Measurements from ENCODE around the gene LTN1.

Gene LTN1

DNA sequence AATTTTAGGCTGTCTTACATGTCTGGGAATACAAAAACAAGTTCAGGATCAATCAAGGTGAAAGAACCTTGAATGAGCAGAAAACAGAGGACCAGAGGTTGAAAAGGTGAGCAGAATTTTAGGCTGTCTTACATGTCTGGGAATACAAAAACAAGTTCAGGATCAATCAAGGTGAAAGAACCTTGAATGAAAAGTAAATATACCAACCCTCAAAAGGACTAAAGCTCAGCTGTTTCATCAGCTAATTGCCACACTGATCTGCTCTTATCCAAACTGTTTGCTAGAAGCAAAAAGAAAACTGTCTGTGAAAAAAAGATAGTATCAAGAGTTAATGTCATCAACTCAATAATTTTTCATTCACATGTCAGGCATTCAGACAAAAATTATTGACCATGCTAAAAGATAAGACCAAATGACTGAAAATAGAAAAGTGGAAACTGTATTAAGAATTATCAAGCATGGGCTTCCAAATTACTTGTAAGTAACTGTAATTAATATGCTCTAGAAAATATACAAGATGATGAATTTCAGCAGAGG lies 69.2 kb downstream of the LTN1 start:
- no peak for DNase-seq

DNA sequence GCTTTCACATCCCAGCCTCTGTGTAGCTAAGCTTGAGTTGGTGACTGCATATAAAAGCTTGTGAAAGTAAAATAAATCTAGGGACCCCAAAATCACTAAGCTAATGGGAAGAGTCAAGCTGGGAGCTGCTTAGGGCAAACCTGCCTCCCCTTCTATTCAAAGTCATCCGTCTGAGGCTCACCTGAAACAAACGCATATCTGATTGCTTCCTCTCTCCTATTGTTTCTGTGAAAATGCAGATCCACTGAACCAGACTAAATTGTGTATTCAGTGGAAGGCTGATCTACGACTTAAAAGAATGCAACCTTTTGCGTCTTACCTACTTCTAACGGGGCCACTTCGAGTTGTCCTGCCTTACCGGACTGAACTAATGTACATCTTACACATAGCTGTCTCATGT lies 70.3 kb downstream of the LTN1 start:
- no peak for DNase-seq

DNA sequence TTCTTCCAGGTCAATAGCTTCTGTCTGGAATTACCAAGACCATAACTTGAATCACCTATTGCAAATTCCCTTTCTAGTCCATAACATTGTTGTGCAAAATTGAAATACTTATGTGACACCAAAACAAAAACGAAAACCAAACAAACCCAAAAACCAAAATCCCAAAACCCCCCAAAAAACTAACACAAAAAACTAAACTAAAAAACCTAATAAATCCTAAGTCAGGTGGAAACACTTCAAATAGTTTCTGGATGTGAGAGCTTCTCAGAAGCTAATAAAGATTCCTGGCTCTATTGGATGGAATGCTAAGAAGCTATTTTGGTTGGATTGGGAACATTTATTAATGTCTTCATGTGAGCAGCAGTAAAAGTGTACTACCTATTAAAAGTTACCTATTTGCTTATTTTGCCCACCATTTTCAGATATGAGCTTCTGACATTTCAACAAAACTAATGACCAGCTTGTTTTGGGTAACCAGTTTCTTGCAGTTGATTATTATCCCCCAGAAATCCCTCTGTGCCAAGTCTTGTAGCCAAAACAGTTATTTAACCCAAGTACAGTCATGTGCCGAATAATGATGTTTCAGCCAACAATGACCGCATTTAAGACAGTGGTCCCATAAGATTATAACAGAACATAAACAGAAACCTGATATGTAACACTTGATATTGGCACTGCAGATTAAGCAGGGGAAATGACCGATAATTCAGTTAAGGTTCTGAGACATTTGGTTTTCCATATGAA lies 76.4 kb downstream of the LTN1 start:
- DNase-seq: no peak

DNA sequence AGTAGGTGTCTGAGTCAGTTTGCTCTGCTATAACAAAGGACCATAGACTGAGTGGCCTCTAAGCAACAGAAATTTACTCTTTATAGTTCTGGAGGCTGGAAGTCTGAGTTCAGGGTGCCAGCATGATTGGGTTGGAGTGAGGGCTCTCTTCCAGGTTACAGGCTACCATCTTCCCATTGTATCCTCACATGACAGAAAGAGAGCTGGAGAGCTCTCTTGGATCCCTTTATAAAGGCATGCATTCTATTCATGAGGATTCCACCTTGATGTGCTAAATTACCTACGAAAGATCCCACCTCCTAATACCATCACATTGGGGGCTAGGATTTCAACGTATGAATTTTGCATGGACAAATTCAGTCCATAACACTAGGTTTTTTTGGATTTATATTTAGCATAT lies 79.6 kb downstream of the LTN1 start:
- DNase-seq: no peak

DNA sequence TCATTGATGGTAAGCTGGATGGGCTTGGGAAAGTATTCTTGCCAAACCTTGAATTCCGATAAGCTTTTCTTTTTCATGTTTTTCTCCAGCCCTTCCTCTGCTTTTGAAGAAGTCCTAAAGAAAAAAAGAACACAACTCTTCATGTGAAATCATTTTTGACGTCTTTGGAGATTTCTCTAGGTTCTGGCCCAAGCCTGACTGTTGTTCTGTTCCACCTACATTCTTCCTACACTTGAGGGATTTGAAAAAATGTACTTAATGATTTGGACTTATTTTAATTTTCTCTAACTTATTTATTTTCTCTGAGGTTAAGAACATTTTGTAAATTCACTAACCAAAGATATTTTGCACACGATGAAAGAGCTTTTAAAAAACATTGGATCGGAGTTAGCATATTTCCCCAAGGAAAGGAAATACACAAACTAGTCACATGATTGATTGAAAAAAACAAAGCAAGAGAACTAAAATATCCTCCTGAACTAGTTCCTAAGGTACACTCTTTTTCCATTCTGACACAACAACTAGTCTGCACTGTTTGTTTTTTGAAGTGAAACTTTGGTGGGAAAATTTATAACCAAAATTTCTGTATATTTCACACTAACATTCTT lies 82.3 kb downstream of the LTN1 start:
- no peak for DNase-seq

DNA sequence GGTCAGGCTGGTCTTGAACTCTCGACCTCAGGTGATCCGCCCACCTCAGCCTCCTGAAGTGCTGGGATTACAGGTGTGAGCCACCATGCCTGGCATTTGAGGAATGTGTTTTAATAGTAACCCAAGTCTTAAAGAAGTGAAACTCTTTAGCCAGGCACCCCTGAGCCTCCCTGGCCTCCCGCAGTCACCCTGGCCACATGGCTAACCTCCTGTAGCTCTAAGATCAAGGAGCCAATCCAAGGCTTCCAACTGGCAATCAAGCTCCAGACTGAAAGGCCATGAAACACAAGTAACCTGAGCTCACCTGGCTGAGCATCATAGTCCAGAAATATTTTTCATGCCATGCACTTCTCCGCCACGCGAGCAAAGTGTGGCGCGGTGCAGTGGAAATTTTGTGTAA lies 84.3 kb downstream of the LTN1 start:
- DNase-seq: no peak

DNA sequence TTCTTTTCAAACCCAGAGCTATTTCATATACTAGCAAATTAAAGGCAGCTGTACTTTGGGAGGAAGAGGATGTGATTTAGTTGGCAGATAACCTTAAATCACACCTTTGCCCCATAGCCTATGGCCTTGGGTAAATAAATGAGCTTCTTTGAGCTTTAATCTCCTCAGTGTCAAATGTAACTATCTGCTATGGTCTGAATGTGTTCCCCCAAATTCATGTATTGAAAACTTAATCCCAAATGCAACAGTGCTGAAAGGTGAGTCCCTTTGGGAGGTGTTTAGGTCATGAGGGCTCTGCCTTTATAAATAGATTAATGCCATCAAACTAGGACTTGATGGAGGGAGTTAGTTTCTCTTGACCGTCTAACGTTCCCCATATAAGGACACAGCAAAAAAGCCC lies 85.8 kb downstream of the LTN1 start:
- no peak for DNase-seq

DNA sequence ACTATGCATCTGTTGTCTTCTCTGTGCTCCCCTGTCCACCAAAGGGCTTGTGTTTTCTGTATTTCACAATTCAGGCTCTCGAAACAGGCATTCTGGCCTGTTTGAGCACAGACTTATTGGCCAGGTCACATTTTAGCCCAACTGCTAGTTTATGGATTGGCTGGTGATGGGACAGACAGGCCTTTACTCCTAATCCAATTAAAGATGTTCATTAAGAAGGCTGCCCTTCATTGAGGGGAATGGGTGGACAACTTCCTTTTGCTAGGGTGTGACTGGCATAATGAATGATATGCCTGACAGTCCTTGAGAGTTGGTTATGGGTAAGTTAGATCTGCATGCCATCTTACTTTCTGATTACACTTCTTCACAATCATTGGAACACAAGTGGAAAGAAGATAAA lies 86.4 kb downstream of the LTN1 start:
- no peak for DNase-seq

DNA sequence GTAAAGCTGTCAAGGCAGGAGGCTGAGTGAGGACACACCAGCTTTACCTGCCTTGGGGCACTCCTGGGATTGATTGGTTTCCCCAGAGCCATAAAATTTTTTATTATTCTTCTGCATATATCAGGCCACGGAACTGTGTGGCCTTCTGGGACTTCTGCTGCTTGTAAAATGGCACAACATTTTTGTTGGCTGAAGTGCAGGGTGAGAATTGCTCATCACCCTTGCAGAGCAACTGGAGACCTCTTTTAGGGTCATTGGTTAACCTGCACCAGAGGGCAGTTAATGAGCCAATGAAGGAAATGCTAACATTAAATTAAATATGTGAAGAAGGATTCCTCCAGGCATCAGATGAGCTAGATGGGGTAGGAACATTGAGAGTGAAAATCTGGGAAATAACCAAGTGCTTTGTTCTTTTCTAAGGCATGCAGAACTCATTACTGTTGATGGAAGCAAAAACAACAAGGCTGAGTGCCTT lies 87.7 kb downstream of the LTN1 start:
- DNase-seq: no peak

DNA sequence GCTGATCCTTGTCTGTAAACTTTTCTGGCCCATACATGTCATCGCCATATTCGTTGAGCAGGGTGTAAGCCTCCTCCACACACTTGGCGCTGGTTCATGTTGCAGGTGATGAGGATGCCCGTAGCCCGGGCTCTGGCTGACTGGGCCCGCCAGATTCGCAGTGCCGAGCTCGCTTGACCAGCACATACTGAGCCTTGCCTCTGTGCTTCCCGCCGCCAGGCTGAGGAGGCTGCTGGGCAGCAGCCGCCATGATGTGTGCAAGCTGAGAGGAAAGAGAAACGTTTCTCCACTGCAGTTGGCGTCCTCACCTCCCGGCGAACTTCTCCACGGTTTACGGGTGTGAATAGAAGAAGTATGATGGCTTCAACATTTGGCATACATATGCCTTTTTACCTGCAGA lies 89.2 kb downstream of the LTN1 start:
- no peak for DNase-seq

DNA sequence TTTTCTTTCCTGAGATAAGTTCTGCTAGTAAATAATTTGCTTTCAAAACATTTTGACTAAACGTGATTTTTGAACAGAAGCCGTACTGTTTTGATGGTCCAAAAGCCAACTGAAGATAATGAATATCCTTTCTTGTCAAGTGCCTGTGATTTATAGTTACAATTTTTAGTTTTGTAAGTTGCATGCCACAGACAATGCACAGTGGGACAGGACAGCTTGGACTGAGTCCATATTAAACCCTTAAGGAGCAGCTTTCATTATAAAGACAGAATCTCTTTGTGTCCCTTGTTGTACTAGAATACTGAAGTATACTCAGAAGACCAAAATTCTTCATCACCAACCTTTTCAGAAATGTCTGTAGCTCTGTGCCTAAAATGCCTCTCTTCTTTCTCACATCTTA lies 92.2 kb downstream of the LTN1 start:
- no peak for DNase-seq

DNA sequence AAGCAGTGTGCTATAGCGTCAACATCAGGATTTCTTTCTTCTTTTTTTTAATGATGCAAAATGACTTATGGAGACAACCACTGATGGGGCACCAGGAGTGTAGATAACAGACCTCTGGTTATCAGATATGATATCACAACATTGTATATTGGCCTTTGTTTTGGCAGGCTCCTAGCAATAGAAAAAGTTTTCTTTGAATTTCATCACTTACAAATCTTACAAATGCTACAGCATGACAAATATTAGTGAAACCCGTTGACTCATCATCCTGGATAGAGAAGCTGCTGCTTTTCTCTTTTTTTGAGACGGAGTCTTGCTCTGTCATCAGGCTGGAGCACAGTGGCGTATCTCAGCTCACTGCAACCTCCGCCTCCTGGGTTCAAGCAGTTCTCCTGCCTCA lies 92.9 kb downstream of the LTN1 start:
- DNase-seq: no peak

DNA sequence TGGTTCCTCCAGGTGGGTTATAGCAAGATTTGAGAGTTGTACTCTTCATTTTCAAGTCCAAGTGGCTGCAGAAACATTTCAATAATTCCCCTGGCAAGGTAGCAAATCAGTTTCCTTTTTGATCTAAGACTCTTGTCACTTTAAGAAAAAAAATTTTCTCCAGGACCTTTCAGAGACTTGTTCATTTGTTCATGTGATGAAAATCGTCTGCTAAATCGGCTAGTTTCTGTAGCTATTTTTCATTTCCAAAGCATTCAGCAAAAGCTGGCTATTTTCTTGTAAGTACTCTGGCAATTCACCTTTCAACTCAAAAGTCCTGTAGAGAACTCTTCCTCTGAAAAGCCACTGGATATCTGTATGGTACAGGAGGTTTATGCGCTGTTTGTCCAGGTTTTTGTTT lies 93.5 kb downstream of the LTN1 start:
- DNase-seq: no peak

DNA sequence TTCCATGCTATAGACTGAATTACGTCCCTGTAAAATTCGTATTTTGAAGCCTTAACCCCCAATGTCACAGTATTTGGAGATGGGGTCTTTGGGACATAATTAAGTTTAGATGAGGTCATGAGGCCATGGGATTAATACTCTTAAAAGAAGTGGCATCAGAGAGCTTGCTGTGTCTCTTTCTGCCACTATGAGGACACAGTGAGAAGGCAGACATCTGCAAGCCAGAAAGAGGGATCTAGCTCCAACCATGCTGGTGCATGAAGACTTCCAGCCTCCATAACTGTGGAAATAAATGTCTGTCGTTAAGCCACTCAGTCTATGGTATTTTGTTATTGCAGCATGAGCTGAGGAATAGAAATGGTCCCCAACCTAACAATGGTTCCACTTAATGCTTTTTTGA lies 99.0 kb downstream of the LTN1 start:
- no peak for DNase-seq

DNA sequence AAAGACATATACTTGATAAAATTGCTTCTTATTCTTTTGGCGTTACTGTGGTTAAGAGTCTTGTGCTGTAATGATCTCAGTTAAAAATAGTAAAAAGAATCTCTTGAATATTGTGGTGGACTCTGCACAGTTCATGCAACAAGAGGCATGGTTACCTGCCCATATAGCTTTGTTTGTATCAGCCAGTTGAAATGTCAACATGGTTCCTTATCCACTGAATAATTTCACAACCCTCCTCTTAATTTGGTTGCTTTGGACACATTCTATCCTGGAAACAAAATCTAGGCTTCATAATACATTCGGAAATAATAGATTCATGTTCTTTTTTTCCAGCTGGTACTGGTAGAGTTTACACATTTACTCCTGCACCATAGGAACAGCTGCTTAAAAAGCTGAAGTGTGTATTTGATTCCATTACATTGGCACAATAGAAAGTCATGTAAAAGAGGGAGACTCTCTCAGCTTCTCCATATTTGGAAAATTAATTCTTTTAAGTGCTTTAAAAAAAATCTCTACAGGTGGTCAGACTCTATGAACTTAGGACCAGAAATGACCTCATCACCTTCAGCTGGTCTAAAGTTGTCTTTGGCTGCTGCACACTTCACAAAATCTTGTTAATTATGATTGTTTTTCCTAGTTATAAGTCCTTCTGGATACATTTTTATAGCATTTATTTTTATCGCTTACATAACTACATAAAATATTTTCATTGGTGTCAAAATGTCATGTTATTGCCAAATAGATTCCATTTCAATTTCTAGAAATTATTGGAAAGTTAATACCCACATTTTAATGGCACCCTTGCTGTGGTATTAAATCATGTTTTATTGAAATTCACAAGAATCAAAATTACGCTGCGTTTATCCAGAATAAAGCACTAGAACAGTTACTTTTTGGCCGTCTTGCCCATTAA lies 100.2 kb downstream of the LTN1 start:
- no peak for DNase-seq

DNA sequence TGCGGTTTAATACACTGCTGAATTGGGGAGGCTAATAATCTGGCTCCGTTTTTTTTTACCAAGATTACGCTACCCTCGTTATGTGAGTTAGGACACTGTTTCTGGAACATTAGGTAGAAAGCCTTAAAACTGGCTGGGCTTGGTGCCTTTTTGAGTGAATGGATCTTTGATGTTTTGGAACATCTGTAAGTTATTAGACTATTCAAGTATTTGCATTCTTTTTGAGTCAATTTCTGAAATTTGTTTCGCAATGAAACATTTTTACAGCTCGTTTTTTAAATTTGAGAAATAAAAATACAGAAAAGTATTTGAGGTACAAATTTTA lies 106.9 kb downstream of the LTN1 start:
- no peak for DNase-seq

DNA sequence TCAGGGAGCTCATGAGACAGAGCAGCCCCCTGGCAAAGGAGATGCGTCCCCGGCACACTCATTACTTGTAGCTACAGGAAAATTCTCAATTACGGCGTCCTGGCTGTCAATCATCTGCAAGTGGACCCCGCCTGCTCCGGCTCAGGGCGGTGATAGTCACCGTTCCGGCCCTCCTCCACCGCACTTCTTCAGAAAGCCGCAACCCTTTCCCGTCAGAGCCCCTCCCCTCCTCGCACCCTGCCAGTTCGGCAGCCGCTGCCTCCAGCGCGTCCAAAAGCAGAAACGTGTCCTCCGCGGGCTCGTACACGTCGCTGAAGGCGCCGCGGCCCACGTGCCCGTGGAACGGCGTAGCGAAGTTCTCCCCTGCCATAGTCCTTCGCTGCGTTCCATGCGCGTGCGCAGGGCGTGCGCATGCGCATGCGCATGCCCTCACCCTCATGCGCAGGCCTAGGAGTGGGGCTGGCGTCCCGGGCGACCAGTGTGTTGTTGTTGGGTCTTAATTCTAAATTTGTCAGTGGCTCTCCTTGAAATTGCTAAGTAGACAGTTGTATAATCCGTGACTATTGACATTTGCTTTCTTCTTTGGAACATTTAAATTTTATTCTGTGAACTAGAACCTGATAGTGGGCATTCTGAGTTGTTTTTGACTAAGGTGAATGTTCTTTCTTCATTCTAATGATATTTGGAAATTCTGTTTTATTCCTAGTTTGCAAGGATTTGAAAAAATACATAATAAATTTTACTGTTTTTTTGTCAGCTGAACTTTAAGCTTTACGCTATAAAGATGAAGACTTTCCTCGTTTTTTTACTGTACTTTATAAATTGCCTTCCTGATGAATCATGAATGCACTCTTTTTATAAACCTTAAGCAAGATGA lies 107.5 kb downstream of the LTN1 start:
- peak; percentile 43 to 93 (median 84) for DNase-seq

DNA sequence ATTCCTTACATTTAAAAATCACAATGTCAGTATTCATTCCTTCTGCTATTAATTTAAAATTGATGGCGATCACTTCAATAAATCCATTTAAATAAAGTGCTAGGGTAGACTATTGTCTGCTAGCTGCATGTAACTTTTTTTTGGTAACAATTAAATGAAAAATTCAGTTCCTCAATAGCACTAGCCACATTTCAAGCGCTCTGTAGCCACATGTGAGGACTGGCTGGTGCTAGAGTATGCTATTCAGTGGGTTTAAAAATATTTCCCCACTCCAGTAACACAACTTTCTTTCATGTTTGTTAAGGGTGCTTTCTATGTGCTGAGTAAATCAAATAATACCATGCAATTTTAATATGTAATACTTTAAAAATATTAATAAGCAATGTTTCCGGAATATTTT lies 108.2 kb downstream of the LTN1 start:
- DNase-seq: peak in 2 of 14 donors; percentile 22 to 50

DNA sequence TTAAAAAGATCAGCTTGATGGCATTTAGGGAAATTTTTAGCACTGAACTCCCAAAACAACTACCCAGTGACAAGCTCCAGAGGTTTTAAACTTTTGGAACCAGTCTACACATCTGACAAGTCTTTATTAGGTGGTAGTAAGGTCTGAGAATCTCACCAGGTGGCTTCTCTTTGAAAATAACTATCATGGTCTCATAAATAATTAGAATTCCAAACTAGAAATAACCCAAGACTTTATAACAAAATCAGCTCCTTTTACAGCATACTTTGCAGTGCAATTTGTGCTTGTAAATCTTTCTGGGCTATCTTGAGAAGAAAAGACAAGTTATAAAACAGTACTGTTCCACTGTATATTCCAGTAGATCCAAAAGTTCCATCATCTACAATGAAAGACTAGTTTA lies 108.7 kb downstream of the LTN1 start:
- DNase-seq: no peak

DNA sequence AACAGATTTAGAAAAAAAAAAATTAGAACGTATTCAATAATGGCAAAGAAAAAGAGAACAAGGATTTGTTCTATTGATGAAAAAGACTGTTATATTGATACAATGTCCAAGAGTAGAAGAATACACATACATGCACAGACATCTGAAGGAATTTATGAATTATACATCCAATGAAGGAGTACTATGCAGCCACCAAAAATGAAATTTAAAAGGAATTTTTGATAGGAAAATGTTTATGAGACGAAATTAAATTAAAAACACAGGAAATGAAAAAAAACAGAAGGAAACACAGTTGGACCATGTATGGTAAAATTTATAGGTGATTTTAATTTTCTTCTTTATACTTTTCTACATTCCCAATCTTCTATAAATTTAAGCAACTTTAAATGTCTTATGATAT lies 110.3 kb downstream of the LTN1 start:
- no peak for DNase-seq

Measured in C1 segment of cervical spinal cord (tissue), 14 donors.